IMR-90 (cell line): ENCODE data around the gene SLC27A4. TPM values are rescaled to one million over a fixed set of nuclear protein-coding genes. Genes with fewer than 3 reads are reported as not detected.

Source experiments
- ATAC-seq: fragments of 200-7000 bp; cut with Tn5 transposase; 2 replicates; pipeline ENCODE4 v1.9.1; 2020; ENCODE audit warnings: low read depth, mild to moderate bottlenecking, moderate library complexity
- BruUV-seq: library from RNA; stranded (reverse); fragments of 400-500 nt; replicated peaks from 2 replicates; lab custom pipeline; 2021; lab: Mats Ljungman, UMichigan
- CTCF ChIA-PET: fragments of 300-600 bp; formaldehyde crosslinking; extraction: SDS; loops from one replicate; lab custom pipeline; 2021; ENCODE audit warnings: antibody characterized with exemption; lab: Yijun Ruan, JAX
- POLR2A ChIA-PET: fragments of 300-600 bp; sonication (Branson Sonifier 250); formaldehyde crosslinking; loops from one replicate; lab custom pipeline; 2022; ENCODE audit warnings: antibody characterized with exemption; ENCODE audit not compliant: unreplicated experiment; lab: Charles Lee
- DNase-seq: peaks from one replicate; pipeline ENCODE4 v3.0.0; 2013
- H2AFZ ChIP-seq: replicated peaks from 2 replicates; pipeline ENCODE3; 2013; ENCODE audit warnings: low read length, mild to moderate bottlenecking; ENCODE audit not compliant: poor library complexity
- H2AK5ac ChIP-seq: 2 replicates; pipeline ENCODE4 v1.6.1; 2013; ENCODE audit warnings: low read depth, low read length, inconsistent platforms
- H2AK9ac ChIP-seq: replicated peaks from 2 replicates; pipeline ENCODE3; 2013; ENCODE audit warnings: mild to moderate bottlenecking, low read depth, low read length, moderate library complexity; ENCODE audit not compliant: poor library complexity
- H2BK120ac ChIP-seq: 2 replicates; pipeline ENCODE4 v1.6.1; 2013; ENCODE audit warnings: low read depth, low read length, inconsistent platforms
- H2BK15ac ChIP-seq: 3 replicates; pipeline ENCODE4 v1.6.1; 2013; ENCODE audit warnings: low read depth, low read length, inconsistent platforms
- H2BK20ac ChIP-seq: 2 replicates; pipeline ENCODE4 v1.6.1; 2013; ENCODE audit warnings: low read depth, mild to moderate bottlenecking, inconsistent platforms, low read length, moderate library complexity
- H2BK5ac ChIP-seq: 2 replicates; pipeline ENCODE4 v1.6.1; 2013; ENCODE audit warnings: mild to moderate bottlenecking, low read depth, low read length, inconsistent platforms; ENCODE audit not compliant: poor library complexity, severe bottlenecking
- H3K14ac ChIP-seq: replicated peaks from 2 replicates; pipeline ENCODE4 v1.6.1; 2013; ENCODE audit warnings: low read depth, low read length, inconsistent platforms
- H3K18ac ChIP-seq: 2 replicates; pipeline ENCODE4 v1.6.1; 2013; ENCODE audit warnings: low read depth, low read length, control low read depth
- H3K23ac ChIP-seq: 2 replicates; pipeline ENCODE4 v1.6.1; 2013; ENCODE audit warnings: low read depth, low read length, inconsistent platforms
- H3K27ac ChIP-seq: 2 replicates; pipeline ENCODE4 v1.5.1; 2013; ENCODE audit warnings: mild to moderate bottlenecking, control low read depth, low read length; ENCODE audit not compliant: insufficient read depth
- H3K27me3 ChIP-seq: 2 replicates; pipeline ENCODE4 v1.6.1; 2013; ENCODE audit warnings: low read length; ENCODE audit not compliant: control insufficient read depth, insufficient read depth
- H3K36me3 ChIP-seq: 2 replicates; pipeline ENCODE4 v1.6.1; 2013; ENCODE audit warnings: low read length, mixed read lengths; ENCODE audit not compliant: control insufficient read depth, insufficient read depth
- H3K4ac ChIP-seq: 2 replicates; pipeline ENCODE4 v1.6.1; 2013; ENCODE audit warnings: low read depth, low read length, inconsistent platforms
- H3K4me1 ChIP-seq: 2 replicates; pipeline ENCODE4 v1.6.1; 2013; ENCODE audit warnings: low read length, mixed read lengths; ENCODE audit not compliant: control insufficient read depth, insufficient read depth
- H3K4me2 ChIP-seq: 2 replicates; pipeline ENCODE4 v1.6.1; 2013; ENCODE audit warnings: low read depth, mild to moderate bottlenecking, control low read depth, low read length, moderate library complexity
- H3K4me3 ChIP-seq: 2 replicates; pipeline ENCODE4 v1.5.1; 2013; ENCODE audit warnings: low read depth, mild to moderate bottlenecking, control low read depth, low read length, moderate library complexity; ENCODE audit not compliant: insufficient read depth
- H3K56ac ChIP-seq: 2 replicates; pipeline ENCODE4 v1.6.1; 2013; ENCODE audit warnings: low read length, inconsistent platforms; ENCODE audit not compliant: insufficient read depth; ENCODE audit errors: extremely low read depth
- H3K79me1 ChIP-seq, 2 experiments: 2 replicates each; pipeline ENCODE4 v1.6.1; 2013; ENCODE audit warnings: low read length in 2 of 2, inconsistent platforms in 1 of 2, low read depth in 1 of 2
- H3K9ac ChIP-seq: 2 replicates; pipeline ENCODE4 v1.6.1; 2013; ENCODE audit warnings: low read depth, low read length, control low read depth
- H3K9me1 ChIP-seq: 2 replicates; pipeline ENCODE4 v1.6.1; 2013; ENCODE audit warnings: low read length, inconsistent platforms; ENCODE audit not compliant: insufficient read depth
- H3K9me3 ChIP-seq: 2 replicates; pipeline ENCODE4 v1.6.1; 2013; ENCODE audit warnings: low read length; ENCODE audit not compliant: control insufficient read depth, insufficient read depth
- H4K20me1 ChIP-seq: 2 replicates; pipeline ENCODE4 v1.6.1; 2013; ENCODE audit warnings: low read length, inconsistent platforms; ENCODE audit not compliant: insufficient read depth
- H4K5ac ChIP-seq: 2 replicates; pipeline ENCODE4 v1.6.1; 2013; ENCODE audit warnings: mild to moderate bottlenecking, low read depth, low read length, control low read depth
- H4K8ac ChIP-seq, 2 experiments: 2 replicates each; pipeline ENCODE4 v1.6.1; 2013; ENCODE audit warnings: low read depth in 2 of 2, low read length in 2 of 2, control low read depth in 1 of 2, inconsistent platforms in 1 of 2
- H4K91ac ChIP-seq: 2 replicates; pipeline ENCODE4 v1.6.1; 2013; ENCODE audit warnings: low read depth, low read length, inconsistent platforms; ENCODE audit not compliant: insufficient read depth
- BHLHE40 ChIP-seq: fragments of 150-350 bp; IDR thresholded peaks from 2 replicates; pipeline ENCODE4 v1.6.1; 2016; ENCODE audit warnings: mild to moderate bottlenecking, low read depth, low read length
- CEBPB ChIP-seq: IDR thresholded peaks from 2 replicates; pipeline ENCODE4 v1.6.1; 2012; ENCODE audit warnings: low read depth, low read length, improper control_type of control experiment
- CHD1 ChIP-seq: IDR thresholded peaks from 2 replicates; pipeline ENCODE4 v1.6.1; 2012; ENCODE audit warnings: low read depth, low read length, improper control_type of control experiment
- CTCF ChIP-seq: conservative IDR thresholded peaks from 2 replicates; pipeline ENCODE4 v1.5.1; 2012; ENCODE audit warnings: mild to moderate bottlenecking, low read depth, low read length, improper control_type of control experiment
- ELK1 ChIP-seq: fragments of 150-350 bp; IDR thresholded peaks from 2 replicates; pipeline ENCODE4 v1.6.1; 2016; ENCODE audit warnings: low read depth, mild to moderate bottlenecking, low read length, moderate library complexity, borderline replicate concordance
- FOS ChIP-seq: fragments of 150-350 bp; IDR thresholded peaks from 2 replicates; pipeline ENCODE4 v1.6.1; 2016; ENCODE audit warnings: low read depth, low read length
- MAFK ChIP-seq: IDR thresholded peaks from 2 replicates; pipeline ENCODE4 v1.6.1; 2012; ENCODE audit warnings: low read depth, low read length, improper control_type of control experiment
- MAZ ChIP-seq: IDR thresholded peaks from 2 replicates; pipeline ENCODE4 v1.6.1; 2012; ENCODE audit warnings: low read depth, mild to moderate bottlenecking, low read length, improper control_type of control experiment, moderate library complexity, borderline replicate concordance
- MXI1 ChIP-seq: IDR thresholded peaks from 2 replicates; pipeline ENCODE4 v1.6.1; 2012; ENCODE audit warnings: low read depth, mild to moderate bottlenecking, low read length, moderate library complexity, borderline replicate concordance
- NFE2L2 ChIP-seq: fragments of 150-350 bp; IDR thresholded peaks from 2 replicates; pipeline ENCODE4 v1.6.1; 2016; ENCODE audit warnings: low read depth, mild to moderate bottlenecking, low read length
- POLR2A ChIP-seq: IDR thresholded peaks from 2 replicates; pipeline ENCODE4 v1.6.1; 2012; ENCODE audit warnings: mild to moderate bottlenecking, low read depth, low read length
- RAD21 ChIP-seq: IDR thresholded peaks from 2 replicates; pipeline ENCODE4 v1.6.1; 2012; ENCODE audit warnings: low read length, improper control_type of control experiment
- RCOR1 ChIP-seq: IDR thresholded peaks from 2 replicates; pipeline ENCODE4 v1.6.1; 2012; ENCODE audit warnings: mild to moderate bottlenecking, low read length, improper control_type of control experiment; ENCODE audit not compliant: insufficient replicate concordance
- RFX5 ChIP-seq: IDR thresholded peaks from 2 replicates; pipeline ENCODE4 v1.8.0; 2012; ENCODE audit warnings: low read depth, mild to moderate bottlenecking, low read length, moderate library complexity
- SMC3 ChIP-seq: fragments of 150-350 bp; IDR thresholded peaks from 2 replicates; pipeline ENCODE4 v1.6.1; 2016; ENCODE audit warnings: low read depth, mild to moderate bottlenecking, antibody characterized with exemption, low read length, moderate library complexity
- USF2 ChIP-seq: fragments of 150-350 bp; IDR thresholded peaks from 2 replicates; pipeline ENCODE4 v1.6.1; 2017; ENCODE audit warnings: mild to moderate bottlenecking, antibody characterized with exemption, low read length, low read depth
- WGBS, 2 experiments: methylation state at CpG; one replicate each; pipeline versions ENCODE4 v1.1.5 to v1.1.7; 2013; ENCODE audit warnings: missing lambda C conversion rate in 2 of 2; ENCODE audit not compliant: insufficient read length in 1 of 2; ENCODE audit errors: extremely low coverage in 2 of 2; 5-methylcytosine and 5-hydroxymethylcytosine counted together
- dilution Hi-C: fragments of 300-500 bp; cut with HindIII; formaldehyde crosslinking; loops from one replicate; pipeline ENCODE4 v1.14.3; 2018; ENCODE audit warnings: low sequenced_read_pairs; ENCODE audit not compliant: unreplicated experiment
- in situ Hi-C: fragments of 300-500 bp; cut with MboI; formaldehyde crosslinking; loops from 3 replicates; pipeline ENCODE4 v1.14.3; 2019; ENCODE audit warnings: low sequenced_read_pairs, inconsistent platforms, mixed read lengths
- intact Hi-C: fragments of 100-400 bp; cut with micrococcal nuclease; formaldehyde crosslinking; loops from 2 replicates; pipeline ENCODE4 v1.10.0; 2022
- polyA plus RNA-seq, 3 experiments: library from polyadenylated mRNA; depleted of rRNA; stranded (reverse); fragments of >200 nt; gene quantifications; 2 replicates each; pipeline ENCODE4 v1.2.3, GENCODE V29; 2012; ENCODE audit warnings: low replicate concordance in 1 of 3
- total RNA-seq: library from RNA; depleted of rRNA; stranded (reverse); fragments of >200 nt; gene quantifications from 2 replicates; pipeline ENCODE4 v1.2.3, GENCODE V29; 2012

SLC27A4 gene
- total and polyA plus RNA-seq, 2 of the 4 experiments (the other 2 are of a cell fraction) = 9.7 to 13.7 TPM

- no peak overlapping the region for H3K4me2 ChIP-seq
- H3K36me3 ChIP-seq = peaks cover 25% of the 10 kb centered on the region
- no peak overlapping the region for H3K23ac ChIP-seq
- no peaks in the 10 kb centered on the region for H3K4me1 ChIP-seq
- H3K9me3 ChIP-seq = no peaks in the 10 kb centered on the region
- no peak overlapping the region for H3K18ac ChIP-seq
- H2BK20ac ChIP-seq = no peak overlapping the region
- intact Hi-C loops = no loop called here
- H4K8ac ChIP-seq = no peak overlapping the region
- in situ Hi-C loops = no loop called here
- H3K27ac ChIP-seq = no peak overlapping the region
- WGBS, 2 experiments = 97% methylated on average over 6 of the region's 19 CpGs; no CpG with 5 or more reads in 1 of the 2 experiments
- H3K56ac ChIP-seq = no peak overlapping the region
- H3K79me1 ChIP-seq = no peaks in the 10 kb centered on the region; a peak in 1 of 4 replicates
- H4K20me1 ChIP-seq = no peaks in the 10 kb centered on the region
- peak overlapping the region; percentile 65 for H2AK9ac ChIP-seq
- DNase-seq (no peak), ATAC-seq (no peak)
- no peak overlapping the region for H2BK120ac ChIP-seq
- no peak overlapping the region for H4K5ac ChIP-seq
- no peak for TF ChIP-seq RCOR1
- no peak for TF ChIP-seq CEBPB
- no peak for TF ChIP-seq NFE2L2
- TF ChIP-seq ELK1 = no peak
- TF ChIP-seq BHLHE40 = no peak
- no peak for TF ChIP-seq CHD1
- TF ChIP-seq MAFK = no peak
- TF ChIP-seq RFX5 = no peak
- TF ChIP-seq MXI1 = no peak
- no peak for TF ChIP-seq RAD21
- TF ChIP-seq SMC3 = no peak
- no peak for TF ChIP-seq POLR2A
- TF ChIP-seq CTCF = no peak
- no peak for TF ChIP-seq MAZ
- TF ChIP-seq USF2 = no peak
- no peak for TF ChIP-seq FOS
- no peaks in the 10 kb centered on the region for H3K27me3 ChIP-seq
- BruUV-seq = no TSS peak
- ChIA-PET CTCF (no interaction called here), POLR2A (no interaction called here)
- no peak overlapping the region for H3K4me3 ChIP-seq
- H3K4ac ChIP-seq = no peak overlapping the region
- peaks cover 8% of the 10 kb centered on the region for H3K9me1 ChIP-seq
- no peak overlapping the region for H4K91ac ChIP-seq
- no peak overlapping the region for H2BK15ac ChIP-seq
- no peak overlapping the region for H2AFZ ChIP-seq
- H3K9ac ChIP-seq = no peak overlapping the region
- H3K14ac ChIP-seq = no peak overlapping the region
- no peak overlapping the region for H2AK5ac ChIP-seq
- no peak overlapping the region for H2BK5ac ChIP-seq
- dilution Hi-C loops = no loop called here
Observed at GRCh38 chr9:128355451-128355850, 15.1 kb downstream of the SLC27A4 start.
